HG02840 (cell line): ENCODE data around the gene NTF4.
"Not testable (repeated sequence)": the region's sequence is repeated elsewhere in the genome, so short reads cannot be mapped to it uniquely, and the experiment has no call there.

Source experiments
- ATAC-seq: cut with Tn5 transposase; IDR thresholded peaks from one replicate; pipeline ENCODE4 v1.9.1; 2021; ENCODE audit warnings: mild to moderate bottlenecking, moderate library complexity, moderate number of reproducible peaks; ENCODE audit not compliant: unreplicated experiment, low FRiP score

The NTF4 gene

GRCh38 chr19:49057636-49058234 lies 6.9 kb downstream of the NTF4 start, which contains the start of gene CGB7:
Gene CGB7, minus strand, starts transcription at chr19:49057749. Its CDS starts 2,374 bp downstream, at chr19:49055375.
- ATAC-seq: no peak

DNA sequence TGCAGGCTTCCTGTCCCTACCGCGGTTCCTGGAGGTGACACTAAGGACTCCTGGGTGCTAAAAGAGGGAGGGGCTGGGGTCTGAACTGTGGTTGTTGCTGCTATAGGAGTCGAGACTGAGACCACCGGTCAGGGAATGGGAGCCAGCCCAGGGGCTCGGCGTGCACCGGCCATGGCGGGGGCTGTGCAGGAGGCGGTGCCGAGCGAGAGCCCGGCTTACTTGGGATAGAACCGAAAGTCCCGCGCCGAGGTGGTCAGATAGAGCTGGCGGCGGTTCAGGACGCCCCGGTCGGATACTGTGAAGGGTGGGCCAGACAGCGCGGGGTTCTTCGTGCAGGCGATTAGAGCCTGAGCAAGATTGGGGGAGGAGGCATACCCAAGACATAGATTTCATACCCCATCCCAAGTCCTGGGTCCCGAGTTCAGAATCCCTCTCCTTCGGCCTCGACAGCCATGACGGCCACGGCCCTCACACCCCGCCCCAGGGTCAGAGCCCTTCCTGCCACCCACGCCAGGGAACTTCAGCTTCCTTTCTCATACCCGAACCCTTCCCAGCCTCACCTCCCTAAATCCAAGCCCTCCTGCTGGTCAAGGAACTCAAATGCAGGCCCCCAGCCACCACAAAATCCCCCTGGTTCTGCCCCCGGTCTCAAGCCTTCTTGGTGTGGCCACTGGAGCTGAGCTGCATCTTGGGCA lies 7.6 kb downstream of the NTF4 start:
- ATAC-seq: not testable (repeated sequence)

DNA sequence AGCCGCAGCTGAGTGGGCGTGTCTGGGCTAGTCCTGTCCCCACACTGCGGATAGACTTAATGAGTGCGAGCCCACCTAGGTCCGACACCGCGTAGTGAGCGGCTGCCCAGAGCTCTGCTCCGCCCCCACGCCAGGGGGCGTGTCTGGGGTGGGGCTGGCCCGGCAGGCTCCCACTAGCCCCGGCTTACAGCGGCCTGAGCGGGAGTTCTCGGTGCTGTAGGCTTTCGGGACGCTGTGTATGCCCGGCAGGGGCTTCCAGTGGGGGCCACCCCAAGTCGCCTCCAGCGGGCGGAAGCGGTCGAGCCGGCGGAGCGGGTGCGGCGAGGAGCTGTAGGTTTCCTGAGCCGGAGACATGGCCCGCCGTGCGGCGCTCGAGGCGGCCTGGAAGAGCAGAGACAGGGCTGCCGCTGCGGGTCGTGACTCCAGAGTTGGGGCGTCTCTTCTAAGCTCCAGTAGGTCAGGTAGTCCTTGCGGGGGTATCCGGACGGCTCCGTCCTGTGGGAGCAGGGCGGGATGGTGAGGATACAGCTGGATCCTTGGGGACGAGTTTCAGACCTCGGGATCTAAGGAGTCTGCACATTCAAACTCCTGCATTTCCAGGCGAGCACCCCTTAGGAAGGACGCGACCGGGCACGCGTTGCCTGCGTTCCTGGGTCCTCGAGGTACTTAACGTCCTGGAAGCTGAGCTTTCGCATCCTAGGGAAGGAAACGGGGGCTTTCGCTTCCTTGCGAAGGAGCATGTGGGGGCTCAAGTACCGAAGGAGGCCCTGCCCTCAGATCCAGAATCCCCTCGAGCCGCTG lies 8.3 kb downstream of the NTF4 start:
- no peak for ATAC-seq

DNA sequence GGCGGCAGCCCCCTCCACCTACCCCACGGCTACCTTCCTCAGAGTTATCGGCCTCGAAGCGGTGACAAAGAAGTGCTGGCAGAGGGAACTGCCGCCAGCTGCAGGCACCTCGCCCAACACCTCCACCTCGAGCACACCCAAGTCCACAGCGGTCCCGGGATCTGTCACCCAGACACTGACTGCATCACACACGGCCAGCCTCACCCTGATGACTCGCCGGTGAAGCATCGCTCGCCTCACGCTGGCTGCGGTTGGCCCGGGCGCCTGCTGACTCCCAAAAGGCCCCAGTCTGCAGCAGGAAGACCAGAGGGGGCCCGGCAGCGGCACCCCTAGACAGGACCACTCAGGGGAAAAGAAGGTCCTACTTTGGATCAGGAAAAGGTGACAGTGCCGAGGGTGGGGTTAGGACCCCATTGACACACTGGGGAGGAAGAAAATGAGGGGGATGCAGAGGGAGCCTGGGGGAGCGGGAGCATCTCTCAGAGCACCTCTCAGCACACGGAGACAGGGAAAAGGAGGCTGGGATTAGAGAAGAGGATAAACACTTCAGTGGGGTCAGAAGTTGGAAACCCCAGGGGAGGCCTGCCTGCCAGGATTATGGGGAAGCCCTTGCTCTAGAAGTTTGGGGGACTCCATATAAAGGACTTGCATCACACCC lies 14.1 kb downstream of the NTF4 start:
- ATAC-seq: not testable (repeated sequence)

DNA sequence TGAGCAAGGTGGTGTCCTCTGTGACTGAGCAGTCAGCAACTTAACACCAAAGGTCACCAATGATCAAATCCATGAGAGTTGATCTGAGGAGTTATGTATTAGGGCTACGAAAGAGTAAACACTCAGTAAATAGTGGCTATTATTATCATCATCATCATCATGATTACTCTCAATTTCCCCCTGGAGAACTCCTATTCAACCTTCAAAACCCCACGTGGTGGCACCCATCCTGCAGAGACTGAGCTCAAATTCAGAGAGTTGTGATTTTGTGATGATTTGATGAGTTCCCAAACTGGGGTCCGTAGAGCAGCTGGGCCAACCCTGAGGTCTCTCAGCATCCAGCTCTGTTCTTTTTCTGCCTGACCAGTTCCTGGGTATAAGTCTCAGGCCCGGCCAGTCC lies 14.8 kb downstream of the NTF4 start:
- not testable (repeated sequence) for ATAC-seq

GRCh38 chr19:49049011-49049410 lies 15.6 kb downstream of the NTF4 start, which contains the start of gene CGB8:
Gene CGB8, minus strand, starts transcription at chr19:49049111. Its CDS starts 372 bp downstream, at chr19:49048739.
- not testable (repeated sequence) for ATAC-seq

GRCh38 chr19:49043548-49043947 lies 21.1 kb downstream of the NTF4 start, which contains the start of gene CGB5:
Gene CGB5, plus strand, starts transcription at chr19:49043848. Its CDS starts 362 bp downstream, at chr19:49044210.
- not testable (repeated sequence) for ATAC-seq

DNA sequence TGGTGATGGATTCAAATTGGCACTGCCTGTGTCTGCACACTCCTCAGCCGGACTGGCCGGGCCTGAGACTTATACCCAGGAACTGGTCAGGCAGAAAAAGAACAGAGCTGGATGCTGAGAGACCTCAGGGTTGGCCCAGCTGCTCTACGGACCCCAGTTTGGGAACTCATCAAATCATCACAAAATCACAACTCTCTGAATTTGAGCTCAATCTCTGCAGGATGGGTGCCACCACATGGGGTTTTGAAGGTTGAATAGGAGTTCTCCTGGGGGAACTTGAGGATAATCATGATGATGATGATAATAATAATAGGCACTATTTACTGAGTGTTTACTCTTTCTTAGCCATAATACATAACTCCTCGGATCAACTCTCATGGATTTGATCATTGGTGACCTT lies 22.0 kb downstream of the NTF4 start:
- ATAC-seq: not testable (repeated sequence)

- ATAC-seq: no peak
Measured at GRCh38 chr19:49042177-49042576, 22.4 kb downstream of the NTF4 start.

- not testable (repeated sequence) for ATAC-seq
Measured at GRCh38 chr19:49039736-49040135, 24.9 kb downstream of the NTF4 start.

- ATAC-seq: not testable (repeated sequence)
Measured at GRCh38 chr19:49038557-49039276, 25.9 kb downstream of the NTF4 start.

DNA sequence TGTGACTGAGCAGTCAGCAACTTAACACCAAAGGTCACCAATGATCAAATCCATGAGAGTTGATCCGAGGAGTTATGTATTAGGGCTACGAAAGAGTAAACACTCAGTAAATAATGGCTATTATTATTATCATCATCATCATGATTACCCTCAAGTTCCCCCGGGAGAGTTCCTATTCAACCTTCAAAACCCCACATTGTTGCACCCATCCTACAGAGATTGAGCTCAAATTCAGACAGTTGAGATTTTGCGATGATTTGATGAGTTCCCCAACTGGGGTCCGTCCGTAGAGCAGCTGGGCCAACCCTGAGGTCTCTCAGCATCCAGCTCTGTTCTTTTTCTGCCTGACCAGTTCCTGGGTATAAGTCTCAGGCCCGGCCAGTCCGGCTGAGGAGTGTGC lies 26.5 kb downstream of the NTF4 start:
- not testable (repeated sequence) for ATAC-seq

DNA sequence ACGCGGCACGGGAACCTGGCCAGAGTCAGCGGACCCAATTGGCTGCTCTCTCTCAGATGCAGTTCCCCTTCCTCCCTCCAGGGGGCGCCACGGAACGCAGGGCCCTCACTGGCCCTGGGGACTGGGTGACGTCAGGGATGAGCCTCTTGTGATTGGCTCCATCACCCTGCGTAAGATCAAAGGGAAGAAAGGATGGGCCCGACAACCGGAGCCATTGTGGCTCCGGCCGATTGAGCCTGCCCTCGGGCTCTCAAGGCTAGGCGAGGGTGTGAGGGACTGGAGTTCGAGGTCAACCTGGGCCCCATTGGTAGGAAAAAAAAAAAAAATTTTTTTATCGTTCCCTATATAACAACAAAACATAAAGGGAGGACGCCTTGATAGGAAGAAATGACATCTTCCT lies 27.8 kb downstream of the NTF4 start, which contains the start of gene CGB1:
Gene CGB1, minus strand, starts transcription at position 81 of the 400 bp plus-strand sequence. CDS start 184 bp downstream, outside the sequence.
- not testable (repeated sequence) for ATAC-seq

DNA sequence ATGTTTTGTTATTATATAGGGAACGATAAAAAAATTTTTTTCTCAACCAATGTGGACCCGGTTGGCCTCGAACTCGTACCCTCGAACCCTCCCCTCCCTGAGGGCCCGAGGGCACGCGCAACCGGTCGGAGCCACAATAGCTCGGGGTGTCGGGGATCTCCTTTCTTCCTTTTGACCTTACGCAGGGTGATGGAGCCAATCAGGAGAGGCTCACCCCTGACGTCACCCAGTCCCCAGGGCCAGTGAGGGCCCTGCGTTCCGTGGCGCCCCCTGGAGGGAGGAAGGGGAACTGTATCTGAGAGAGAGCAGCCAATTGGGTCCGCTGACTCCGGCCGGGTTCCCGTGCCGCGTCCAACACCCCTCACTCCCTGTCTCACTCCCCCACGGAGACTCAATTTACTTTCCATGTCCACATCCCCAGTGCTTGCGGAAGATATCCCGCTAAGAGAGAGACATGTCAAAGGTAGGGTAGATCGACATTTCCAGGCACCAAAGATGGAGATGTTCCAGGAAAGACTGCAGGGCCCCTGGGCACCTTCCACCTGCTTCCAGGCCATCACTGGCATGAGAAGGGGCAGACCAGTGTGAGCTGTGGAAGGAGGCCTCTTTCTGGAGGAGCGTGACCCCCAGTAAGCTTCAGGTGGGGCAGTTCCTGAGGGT lies 32.8 kb downstream of the NTF4 start, which contains the start of gene CGB2:
Gene CGB2, plus strand, starts transcription at position 249 of the 660 bp plus-strand sequence. Its CDS starts 206 bp downstream, at position 455.
- ATAC-seq: not testable (repeated sequence)

- ATAC-seq: not testable (repeated sequence)
Measured at GRCh38 chr19:49030323-49030722, 34.3 kb downstream of the NTF4 start.

DNA sequence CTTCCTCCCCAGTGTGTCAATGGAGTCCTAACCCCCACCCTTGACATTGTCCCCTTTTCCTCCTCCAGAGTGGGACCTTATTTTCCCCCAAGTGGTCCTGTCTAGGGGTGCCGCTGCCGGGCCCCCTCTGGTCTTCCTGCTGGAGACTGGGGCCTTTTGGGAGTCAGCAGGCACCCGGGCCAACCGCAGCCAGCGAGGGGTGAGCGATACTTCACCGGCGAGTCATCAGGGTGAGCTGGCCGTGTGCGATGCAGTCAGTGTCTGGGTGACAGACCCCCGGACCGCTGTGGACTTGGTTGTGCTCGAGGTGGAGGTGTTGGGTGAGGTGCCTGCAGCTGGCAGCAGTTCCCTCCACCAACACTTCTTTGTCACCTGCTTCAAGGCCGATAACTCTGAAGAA lies 34.9 kb downstream of the NTF4 start:
- ATAC-seq: not testable (repeated sequence)

GRCh38 chr19:49028686-49029085 lies 35.9 kb downstream of the NTF4 start:
- not testable (repeated sequence) for ATAC-seq

- not testable (repeated sequence) for ATAC-seq
Measured at GRCh38 chr19:49025599-49025998, 39.0 kb downstream of the NTF4 start.

GRCh38 chr19:49025088-49025487 lies 39.5 kb downstream of the NTF4 start:
- ATAC-seq: not testable (repeated sequence)
